NCI-H2029 (cell line): ENCODE measurements around the gene ZNF609.
"Not testable (repeated sequence)": the region's sequence is repeated elsewhere in the genome, so short reads cannot be mapped to it uniquely, and the experiment has no call there.

Experiments
- DNase-seq: peaks from one replicate; lab custom pipeline; 2025; lab: John Stamatoyannopoulos, UW

ZNF609 gene

DNA sequence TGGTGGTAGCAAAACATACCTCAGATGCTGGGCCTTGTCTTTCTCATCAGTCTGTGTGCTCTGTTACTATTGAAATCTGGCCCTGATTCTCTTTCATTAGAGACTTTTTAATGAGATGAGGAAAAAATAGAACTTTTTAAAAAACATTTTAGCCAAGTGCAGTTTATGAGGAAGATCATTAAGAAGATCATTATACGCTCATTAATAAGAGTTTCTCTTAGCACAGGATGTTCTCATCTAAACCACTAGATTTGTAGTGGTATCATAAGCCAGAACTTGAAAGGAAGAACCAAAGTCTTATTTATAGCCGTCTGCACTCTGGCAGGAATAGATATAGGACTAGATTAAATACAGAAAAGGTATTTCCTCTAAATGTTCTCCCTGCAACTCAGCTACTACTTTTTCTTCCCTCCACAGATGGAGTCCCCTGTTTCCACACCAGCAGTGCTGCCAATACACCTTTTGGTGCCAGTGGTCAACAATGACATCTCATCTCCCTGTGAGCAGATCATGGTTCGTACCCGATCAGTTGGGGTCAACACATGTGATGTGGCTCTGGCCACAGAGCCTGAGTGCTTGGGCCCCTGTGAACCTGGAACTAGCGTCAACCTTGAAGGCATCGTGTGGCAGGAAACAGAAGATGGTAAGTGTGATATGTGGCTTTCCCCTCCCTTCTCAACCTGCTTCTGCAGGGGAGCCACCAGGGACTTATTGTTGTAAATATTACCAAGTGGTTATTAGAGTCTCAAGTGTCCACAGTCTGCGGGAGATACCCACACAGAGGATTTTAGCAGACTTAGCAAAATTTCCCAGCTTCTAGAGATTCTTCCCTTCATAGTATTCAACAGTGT is 162.3 kb downstream of the ZNF609 start:
- no peak for DNase-seq

DNA sequence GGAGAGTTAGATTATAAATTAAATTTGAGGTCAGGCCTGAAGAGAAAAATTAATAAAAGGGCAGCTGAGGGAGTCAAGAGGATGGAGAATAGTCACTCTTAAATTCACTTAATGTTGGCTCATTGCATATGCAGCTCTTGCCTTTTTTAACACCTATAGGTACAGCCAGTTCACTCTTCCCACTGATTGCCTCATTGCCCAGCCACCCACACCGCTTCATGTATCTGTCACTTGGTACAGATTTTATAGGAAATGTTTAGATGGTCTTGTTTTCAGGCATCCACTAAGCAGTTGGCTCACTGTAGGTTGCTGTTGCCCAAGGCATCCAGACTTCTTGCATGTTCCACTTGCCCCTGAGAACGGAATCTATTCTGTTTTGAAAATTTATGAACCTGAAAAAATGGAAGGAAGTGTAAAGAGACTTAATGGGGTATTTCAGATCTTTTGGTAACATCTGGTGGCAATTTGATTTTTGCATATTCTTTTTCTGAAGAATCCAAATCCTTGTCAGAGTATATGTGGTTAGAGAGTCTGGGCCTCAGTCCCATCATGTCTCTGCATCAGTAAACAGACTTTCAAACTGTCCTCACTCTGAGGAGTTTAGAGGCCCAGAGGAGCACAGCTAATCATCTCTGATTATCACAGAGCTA is 163.1 kb downstream of the ZNF609 start:
- DNase-seq = no peak

DNA sequence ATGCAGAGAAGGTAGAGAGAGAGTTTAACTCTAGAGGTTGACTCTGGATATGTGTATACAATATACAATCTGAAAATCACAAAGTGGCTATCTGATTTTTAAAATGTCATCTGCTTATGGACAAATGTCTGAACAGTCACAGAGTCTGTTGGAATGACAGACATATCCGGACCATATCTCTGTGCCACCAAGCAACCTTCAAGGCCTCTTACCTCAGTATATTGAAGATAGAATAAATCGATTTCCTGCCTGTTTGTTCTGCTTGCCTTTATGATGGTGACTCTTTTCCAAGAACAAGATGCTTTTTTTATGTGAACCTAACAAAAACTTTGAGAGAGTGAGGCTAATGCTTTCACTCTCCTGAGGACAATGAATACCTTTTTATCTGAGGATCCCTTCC is 163.9 kb downstream of the ZNF609 start:
- no peak for DNase-seq

DNA sequence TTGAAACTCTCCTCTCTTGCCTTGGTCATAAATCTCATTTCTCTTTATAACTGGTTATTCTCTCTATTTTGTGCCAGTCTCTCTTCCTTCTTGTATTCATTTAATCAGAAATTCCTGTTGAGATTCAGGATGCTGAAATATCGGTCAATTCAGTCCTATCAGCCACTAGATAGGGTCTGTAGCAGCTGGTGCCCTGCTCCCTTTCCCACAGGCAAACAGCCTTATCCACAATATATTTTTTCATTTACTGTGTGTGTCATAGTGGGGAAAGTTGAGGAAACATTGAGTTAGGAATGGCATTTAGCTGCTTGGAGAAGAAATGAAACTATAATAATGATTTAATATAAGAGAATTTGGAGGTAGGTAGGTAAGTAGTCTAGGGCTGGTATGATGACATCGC is 168.7 kb downstream of the ZNF609 start:
- DNase-seq = no peak

DNA sequence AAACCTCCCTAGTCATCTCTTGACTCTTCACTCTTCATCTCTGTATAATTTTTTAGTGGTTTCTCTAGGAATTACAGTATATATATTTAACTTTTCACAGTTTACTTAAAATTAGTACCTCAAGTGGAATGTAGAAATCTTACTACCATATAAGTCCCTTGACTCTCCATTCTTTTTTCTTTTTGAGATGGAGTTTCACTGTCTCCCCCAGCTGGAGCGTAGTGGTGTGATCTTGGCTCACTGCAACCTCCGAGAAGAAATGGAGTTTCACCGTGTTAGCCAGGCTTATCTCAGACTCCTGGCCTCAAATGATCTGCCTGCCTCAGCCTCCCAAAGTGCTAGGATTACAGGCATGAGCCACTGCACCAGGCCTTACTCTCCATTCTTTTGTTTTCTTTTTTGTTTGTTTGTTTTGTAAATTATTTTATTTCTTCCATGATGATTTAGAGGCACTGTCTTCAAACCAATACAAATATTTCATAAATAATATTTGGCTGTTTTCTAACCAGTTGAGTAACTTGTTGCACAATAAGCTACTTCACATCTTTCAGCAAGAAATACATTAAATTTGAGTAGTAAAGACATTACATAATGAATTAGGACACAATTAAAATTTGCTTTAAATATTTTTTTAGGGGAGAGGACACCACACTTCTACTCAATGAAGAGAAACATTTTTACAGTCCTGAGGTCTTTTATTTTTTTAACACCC is 170.2 kb downstream of the ZNF609 start:
- no peak for DNase-seq

DNA sequence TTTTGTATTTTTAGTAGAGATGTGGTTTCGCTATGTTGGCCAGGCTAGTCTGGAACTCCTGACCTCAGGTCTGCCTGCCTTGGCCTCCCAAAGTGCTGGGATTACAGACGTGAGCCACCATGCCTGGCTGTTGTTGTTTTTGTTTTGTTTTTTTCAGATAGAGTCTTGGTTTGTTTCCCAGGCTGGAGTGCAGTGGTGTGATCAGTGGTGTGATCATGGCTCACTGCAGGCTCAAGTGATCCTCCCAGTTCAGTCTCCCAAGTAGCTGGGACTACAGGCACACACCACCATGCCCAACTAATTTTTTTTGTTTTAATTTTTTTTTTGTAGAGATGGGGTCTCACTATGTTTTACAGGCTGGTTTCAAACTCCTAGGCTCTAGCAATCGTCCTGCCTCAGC is 172.3 kb downstream of the ZNF609 start:
- DNase-seq = not testable (repeated sequence)

DNA sequence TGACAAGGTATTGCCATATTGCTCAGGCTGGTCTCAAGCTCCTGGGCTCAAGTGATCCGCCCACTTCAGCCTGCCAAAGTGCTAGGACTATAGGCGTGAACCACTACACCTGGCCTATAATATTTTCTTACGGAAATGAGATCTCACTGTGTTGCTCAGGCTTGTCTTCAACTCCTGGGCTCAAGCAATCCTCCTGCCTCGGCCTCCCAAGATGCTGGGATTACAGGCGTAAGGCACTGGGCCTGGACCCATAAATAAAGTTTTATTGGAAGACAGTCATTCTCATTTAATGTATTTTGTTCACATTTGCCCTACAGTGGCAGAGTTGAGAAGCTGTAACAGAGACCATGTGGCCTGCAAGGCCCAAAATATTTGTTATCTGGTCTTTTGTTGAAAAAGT is 173.0 kb downstream of the ZNF609 start:
- DNase-seq = no peak

DNA sequence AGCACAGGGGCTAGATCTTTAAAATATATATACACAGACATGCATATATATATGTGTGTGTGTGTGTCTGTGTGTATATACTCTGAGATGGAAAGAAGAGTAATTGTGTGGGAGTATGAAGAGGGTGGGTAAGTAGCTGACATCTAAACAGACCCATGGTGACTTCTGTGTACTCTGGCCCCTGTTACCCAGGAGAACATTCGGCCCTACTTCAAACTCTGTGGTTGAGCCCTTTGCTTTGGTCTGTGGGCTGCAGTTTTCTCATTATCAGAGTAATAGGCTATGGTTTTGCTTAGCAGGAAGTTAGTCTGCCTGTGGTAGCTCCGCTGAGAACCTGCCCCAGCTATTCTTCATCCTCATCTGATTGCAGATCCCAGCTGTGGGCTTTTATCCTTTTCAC is 173.6 kb downstream of the ZNF609 start:
- no peak for DNase-seq

DNA sequence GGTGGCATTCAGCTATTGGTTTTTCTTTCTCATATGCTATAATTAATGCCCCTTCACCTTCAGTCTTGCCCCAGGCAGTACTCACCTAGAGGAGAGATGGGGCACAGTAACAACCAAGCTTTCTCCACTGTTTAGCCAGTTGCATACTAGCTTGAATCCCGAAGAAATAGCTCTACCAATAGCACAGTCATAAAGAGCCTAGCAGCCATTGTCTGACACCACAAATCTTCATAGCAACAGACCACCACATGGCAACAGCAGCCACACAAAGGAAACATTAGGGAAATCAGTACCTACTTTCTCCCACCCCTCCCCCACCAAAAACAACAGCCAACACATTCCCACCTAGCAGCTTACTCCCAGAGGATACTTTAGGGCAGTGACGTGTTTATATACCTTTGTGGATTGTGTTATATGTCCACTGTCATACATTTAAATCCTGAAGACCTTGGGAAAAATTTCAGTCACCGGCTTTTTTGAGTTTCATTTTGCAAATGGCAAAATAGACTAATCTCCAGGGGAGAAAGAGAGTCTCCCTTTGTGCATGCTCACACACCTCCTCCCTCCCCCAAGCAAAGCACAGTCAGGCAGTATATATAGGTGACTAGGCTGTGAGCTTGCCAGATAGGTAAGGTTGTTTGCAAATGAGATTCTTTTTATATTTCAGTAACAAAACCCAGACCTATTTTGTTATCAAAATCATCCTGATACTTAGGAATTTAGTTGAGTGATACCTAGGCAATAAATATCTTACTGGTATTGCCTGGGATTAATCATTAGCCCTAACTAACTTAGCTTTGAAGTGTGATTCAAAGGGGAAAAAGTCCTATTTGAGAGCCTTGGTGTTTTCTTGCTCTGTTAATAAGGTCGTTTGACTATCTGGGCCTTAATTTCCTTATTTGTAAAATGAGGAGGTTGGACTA is 174.5 kb downstream of the ZNF609 start:
- no peak for DNase-seq

DNA sequence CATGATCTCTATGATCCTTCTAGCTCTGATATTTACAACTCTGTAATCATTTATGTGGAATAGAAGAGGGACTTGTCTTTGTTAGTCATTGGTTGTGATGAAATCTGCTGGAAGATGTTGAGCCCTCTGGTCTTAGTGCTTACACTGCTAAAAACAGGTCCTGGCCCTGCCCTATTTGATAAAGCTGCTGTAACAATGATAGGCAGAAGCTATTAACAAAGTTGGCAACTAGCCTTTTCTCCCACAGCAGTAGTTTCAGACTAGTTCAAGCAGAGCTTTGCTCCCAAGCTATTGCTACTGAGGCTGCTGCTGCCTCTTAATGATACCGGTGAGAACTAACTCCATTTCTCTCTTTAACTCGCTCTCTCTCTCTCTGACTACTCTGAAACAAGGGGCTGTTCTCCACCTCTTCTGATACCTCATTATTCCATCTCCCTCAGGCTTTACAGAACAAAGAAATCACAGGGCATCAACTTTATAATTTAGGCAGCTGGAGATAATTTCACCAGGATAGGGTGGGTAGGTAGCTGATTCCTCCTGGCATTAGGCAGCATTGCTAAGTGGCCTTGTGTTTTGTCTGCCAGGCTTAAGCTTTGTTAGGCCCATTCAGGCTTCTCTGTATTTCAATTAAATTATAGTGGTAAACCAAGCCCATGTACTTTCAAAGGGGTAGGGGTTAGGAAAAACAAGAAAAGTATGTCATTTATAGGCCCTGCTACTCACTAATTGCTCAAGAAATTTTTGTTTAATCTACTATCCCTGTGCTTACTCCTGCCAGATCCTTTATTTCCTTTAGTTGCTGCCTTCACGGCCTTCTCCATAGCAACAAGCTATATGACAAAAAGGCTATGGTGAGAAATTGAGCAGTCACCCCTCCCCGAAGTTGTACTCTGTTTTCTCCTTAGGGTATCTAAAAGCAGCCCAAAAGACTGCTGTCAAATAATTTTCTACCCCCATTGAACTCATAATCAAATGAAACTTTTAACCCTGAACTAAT is 175.4 kb downstream of the ZNF609 start:
- DNase-seq = no peak

DNA sequence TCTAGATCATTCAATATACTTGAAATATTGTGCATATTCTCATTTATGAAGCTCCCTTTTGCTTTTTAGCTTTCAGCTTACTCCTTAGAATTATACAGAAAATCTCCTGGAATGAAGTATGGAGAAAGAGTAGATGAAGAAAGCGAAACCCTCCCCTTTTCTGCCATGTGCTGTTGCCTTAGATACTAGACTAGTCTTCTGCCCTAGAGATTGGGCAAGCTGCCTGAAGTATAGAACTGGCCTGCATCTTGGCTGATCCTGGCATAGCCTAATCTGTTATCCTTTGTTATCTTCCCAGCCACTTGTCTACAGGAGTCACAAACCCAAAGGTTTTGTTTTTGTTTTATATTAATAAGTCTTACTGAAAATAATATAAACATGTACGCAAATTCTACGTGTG is 176.2 kb downstream of the ZNF609 start:
- no peak for DNase-seq

DNA sequence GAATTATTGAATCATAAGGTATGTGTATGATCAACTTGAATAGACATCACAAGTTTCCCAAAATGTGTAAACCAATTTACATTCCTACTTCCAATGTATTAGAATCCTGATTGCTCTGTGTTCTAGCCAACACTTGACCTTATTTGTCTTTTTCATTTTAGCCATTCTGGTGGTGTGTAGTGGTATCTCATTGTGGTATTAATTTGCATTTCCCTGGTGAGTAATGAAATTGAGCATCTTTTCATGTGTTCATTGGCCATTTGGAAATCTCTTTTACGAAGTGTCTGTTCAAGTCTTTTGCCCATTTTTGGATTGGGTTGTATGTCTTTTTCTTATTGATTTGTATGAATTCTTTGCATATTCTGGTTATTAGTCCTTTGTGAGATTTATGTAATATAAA is 177.0 kb downstream of the ZNF609 start:
- DNase-seq = no peak

DNA sequence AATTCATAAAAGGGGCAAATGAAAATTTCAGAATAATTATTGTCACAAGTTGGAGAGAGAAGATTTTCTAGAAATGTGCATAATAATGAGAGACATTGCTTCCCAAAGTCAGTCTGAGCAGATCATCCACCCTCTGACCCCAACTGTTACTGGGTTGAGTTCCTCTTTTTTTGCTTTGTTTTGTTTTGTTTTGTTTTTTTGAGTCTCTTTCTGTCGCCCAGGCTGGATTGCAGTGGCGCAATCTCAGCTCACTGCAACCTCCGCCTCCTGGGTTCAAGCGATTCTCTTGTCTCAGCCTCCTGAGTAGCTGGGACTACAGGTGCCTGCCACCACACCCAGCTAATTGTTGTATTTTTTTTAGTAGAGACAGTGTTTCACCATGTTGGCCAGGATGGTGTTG is 179.4 kb downstream of the ZNF609 start:
- not testable (repeated sequence) for DNase-seq

DNA sequence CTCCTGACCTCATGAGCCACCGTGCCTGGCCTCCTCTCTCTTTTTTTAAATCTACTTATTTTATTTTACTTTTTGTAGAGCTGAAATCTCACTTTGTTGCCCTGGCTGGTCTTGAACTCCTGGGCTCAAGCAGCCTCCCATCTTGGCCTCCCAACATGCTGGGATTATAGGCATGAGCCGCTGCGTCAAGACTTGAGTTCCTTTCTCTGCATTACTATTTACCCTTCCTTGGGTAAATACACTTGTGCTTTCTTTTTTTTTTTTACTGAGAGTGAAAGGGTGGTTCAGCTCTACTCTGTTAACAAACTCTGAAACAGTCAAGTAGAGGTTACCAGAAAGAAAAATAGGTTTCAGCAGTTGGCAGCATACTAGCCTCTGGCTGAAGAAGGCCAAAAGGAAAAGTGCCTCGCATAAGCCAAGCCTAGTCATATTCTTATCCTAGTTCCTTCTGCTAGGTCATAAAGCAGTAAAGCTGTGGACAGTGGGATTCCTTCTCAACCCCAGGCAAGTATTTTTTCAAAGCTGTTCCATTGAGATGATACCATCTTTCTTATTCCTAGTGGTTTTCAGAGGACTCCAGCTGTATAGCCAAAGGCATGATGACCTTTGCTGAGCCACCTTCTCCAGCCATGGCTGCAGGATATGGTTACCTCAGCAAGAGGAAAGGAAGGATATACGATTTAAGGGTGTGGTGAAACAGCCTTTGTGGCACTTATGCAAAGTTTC is 179.9 kb downstream of the ZNF609 start:
- no peak for DNase-seq

DNA sequence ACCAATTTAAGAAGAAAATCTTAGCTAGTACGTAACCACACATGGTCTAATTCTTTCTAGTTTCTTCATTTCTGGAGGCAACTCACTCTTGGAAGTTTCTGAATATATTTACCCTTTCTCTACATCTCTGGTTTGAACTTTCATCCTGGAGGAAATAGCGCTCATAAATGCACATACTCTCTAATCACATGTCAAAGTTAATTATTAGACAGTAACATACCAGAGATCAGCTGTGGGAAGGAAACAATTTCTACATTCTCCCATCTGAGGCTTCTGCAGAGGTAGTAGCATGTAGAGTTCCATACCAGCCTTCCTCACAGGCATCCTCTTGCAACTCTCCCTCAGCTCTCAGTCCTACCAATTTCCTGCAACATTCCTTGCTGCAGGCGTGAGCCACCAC is 182.5 kb downstream of the ZNF609 start:
- DNase-seq = no peak

DNA sequence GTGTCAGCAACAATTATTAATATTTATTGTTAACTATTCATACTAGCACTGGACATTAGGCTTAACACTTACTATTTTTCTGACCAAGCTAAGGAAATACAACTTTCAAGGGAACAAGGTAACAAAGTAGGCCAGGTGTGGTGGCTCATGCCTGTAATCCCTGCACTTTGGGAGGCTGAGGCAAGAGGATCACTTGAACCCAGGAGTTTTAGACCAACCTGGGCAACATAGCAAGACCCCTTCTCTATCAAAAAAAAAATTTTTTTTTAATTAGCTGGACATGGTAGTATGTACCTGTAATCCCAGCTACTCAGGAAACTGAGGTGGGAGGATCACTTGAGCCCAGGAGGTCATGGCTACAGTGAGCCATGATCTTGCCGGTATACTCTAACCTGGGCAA is 183.3 kb downstream of the ZNF609 start:
- no peak for DNase-seq

DNA sequence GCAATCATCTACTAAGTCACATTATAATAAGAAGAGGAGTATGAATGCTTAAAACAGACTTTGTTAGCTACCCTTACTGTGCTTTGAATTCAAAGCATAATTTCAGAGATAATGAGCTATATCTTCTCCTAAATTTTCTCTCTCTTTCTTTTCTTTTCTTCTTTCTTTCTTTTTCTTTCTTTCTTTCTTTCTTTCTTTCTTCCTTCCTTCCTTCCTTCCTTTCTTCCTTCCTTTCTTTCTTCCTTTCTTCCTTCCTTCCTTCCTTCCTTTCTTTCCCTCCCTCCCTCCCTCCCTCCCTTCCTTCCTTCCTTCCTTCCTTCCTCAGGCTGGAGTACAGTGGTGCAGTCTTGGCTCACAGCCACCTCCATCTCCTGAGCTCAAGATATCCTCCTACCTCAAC is 184.4 kb downstream of the ZNF609 start:
- not testable (repeated sequence) for DNase-seq

DNA sequence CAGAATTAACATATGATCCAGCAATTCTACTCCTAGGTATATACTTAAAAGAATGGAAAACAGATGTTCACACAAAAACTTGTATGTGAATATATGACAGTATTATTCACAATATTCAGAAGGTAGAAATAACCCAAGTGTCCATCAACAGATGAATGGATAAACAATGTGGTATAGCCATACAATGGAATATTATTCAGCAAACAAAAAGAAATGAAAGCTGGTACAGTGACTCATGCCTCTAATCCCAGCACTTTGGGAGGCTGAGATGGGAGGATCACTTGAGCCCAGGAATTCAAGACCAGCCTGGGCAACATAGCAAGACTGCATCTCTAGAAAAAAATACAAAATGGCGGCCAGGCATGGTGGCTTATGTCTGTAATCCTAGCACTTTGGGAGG is 185.6 kb downstream of the ZNF609 start:
- DNase-seq = no peak

DNA sequence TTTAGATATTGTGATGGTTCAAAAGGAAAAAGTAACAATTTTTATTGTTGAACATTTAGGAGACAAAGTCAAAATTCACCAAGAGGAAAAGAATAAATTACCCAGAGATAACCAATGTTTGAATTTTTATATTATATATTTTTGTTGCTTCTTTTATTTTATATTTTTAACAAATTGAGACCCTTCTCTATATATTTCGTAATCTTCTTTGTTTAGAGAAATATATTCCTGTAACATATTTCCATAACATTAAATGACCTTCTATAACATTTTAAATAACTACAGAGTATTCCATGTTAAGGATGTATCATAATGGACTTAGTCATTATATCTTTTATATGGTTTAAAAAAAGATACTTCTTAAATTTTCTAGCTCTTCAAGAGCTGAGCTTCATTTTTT is 187.0 kb downstream of the ZNF609 start:
- no peak for DNase-seq

DNA sequence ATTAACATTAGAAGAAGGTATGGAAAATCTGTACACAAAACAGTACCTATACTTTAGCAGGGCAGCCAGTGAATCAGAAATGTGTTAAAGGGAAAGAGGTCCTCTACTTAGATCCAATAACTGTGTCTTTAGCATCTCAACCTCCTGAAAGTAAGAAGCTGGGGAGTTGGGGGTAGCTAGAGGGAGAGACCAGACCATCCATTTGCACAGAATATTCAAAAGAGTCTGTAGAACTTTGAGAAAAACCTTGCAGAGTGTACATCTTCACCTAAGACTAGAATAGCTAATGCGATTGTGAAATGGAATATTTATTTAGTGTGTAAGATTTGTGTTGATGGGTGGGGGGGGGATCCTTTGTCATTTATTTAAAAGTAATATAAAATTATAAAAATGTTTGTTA is 190.2 kb downstream of the ZNF609 start:
- no peak for DNase-seq
